Measurements from ENCODE around the gene CHCHD6.

The CHCHD6 gene

DNA sequence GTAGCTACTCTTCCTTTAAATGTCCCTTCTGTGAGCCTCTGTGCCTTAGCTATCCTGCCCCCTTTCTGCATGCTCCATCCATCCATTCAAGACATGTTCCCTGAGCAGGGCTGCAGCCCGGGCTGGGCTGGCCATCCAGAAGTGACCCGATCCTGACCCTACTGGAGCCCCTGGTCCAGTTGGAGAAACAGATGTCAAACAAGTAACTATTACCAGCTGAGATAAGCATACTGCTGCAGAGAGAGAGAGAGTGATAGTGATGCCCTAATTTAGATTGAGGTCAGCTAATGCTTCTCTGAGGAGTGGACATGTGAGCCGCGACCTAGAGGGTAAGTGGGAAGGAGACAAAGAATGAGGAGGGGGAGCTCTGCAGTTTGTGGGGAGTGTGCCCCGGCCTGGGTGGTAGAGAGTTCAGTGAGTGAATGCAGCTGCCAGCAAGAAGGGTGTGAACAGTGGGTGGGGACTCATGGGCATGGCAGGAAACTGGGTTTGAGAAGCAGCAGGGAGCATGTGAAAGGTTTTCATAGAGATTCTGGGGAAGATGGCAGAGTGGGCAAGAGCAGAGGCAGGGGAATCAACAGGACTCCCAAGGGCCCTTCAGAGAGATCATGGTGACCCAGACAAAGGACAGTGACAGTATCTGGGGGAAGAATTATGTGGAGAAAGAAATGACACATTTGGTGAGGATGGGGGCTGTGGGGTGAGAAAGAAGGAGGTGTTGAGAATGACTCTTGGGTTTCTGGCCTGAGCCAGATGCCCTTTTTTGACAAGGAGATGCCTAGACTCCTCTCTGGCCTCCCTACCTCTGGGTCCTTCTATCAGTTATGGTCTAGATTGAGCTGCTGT is 44.9 kb downstream of the CHCHD6 start:
- H3K27me3 ChIP-seq = no peaks in the 10 kb centered on the region
- TF ChIP-seq, protein P1, sequence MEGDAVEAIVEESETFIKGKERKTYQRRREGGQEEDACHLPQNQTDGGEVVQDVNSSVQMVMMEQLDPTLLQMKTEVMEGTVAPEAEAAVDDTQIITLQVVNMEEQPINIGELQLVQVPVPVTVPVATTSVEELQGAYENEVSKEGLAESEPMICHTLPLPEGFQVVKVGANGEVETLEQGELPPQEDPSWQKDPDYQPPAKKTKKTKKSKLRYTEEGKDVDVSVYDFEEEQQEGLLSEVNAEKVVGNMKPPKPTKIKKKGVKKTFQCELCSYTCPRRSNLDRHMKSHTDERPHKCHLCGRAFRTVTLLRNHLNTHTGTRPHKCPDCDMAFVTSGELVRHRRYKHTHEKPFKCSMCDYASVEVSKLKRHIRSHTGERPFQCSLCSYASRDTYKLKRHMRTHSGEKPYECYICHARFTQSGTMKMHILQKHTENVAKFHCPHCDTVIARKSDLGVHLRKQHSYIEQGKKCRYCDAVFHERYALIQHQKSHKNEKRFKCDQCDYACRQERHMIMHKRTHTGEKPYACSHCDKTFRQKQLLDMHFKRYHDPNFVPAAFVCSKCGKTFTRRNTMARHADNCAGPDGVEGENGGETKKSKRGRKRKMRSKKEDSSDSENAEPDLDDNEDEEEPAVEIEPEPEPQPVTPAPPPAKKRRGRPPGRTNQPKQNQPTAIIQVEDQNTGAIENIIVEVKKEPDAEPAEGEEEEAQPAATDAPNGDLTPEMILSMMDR (IDR thresholded peaks at IDR 0.05) = no peak
- H3K9me3 ChIP-seq = no peaks in the 10 kb centered on the region
- peaks cover 0 to 22% (median 16%) of the 10 kb centered on the region in 4 donors for H3K4me1 ChIP-seq
- DNase-seq = no peak
- no peak overlapping the region for H3K4me3 ChIP-seq
- no peaks in the 10 kb centered on the region for H3K36me3 ChIP-seq
- intact Hi-C loops (cut with DNase I; ENCODE audit: low total_unique reads) = no loop called here
- H3K27ac ChIP-seq = no peak overlapping the region

DNA sequence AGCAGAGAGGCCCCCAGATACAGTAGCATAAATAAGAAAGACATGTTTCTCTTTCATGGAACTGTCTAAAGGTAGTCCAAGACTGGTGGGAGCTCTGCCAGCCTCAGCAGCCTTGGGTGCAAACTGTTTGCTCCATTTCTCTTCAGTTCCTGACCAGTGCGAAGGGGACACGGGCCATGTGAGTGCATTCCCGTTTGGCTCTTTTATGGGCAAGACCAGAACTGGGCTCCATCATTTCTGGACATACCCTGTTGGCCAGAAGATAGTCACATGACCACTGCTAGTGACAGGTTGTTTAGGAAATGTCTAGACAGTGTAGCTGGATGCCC is 45.5 kb downstream of the CHCHD6 start:
- no peak overlapping the region for H3K4me3 ChIP-seq
- TF ChIP-seq, protein P1 (IDR thresholded peaks at IDR 0.05) = no peak
- H3K4me1 ChIP-seq = peaks cover 0 to 22% (median 16%) of the 10 kb centered on the region in 4 donors
- H3K36me3 ChIP-seq = no peaks in the 10 kb centered on the region
- intact Hi-C loops (cut with DNase I; ENCODE audit: low total_unique reads) = no loop called here
- H3K27me3 ChIP-seq = no peaks in the 10 kb centered on the region
- DNase-seq = no peak
- no peaks in the 10 kb centered on the region for H3K9me3 ChIP-seq
- H3K27ac ChIP-seq = no peak overlapping the region

DNA sequence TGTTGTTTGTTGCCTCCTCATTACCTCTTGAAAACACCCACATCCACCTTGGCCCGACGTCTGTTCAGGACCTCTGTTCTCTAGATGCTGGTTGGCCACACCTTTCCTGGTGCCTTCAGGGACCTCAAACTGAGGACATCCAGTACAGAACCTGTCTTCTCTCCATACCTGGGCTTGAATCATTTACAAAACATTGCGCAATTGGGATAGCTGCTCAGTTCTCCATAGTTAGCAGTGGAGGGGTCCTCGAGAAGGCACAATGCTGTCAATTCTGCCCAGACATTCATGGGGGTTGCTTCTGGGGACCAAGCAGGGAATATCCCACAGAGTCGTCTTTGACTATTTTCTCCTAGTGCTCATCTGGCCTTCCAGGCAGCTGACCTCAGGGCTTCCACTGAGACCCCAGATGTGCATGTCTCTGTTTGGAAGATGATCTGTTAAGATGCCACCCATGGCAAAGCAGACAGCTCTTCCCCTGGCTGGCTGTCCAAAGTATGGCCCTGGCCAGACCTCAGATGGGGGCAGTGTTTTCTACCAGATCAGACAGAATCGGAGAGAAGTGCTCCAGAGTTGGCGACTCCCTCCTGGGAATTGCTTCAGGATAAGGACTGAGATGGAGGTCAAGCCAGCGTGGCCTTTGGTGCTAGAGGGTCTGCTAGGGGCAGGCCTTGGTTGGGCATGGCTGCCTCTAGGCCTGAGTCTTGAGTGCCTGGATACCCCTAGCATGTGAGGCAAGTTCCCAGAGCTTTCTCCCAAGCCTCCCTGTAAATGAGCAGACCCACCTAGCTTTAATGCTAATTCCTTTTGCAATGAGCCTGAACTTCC is 46.1 kb downstream of the CHCHD6 start:
- H3K4me1 ChIP-seq = peaks cover 0 to 21% (median 16%) of the 10 kb centered on the region in 4 donors
- H3K27ac ChIP-seq = no peak overlapping the region
- DNase-seq = no peak
- H3K36me3 ChIP-seq = no peaks in the 10 kb centered on the region
- TF ChIP-seq, protein P1 (IDR thresholded peaks at IDR 0.05) = no peak
- H3K27me3 ChIP-seq = no peaks in the 10 kb centered on the region
- intact Hi-C loops (cut with DNase I; ENCODE audit: low total_unique reads) = loop anchor here (10.0 kb wide), 3 partner anchors 235 to 795 kb away; partner anchors contain the start of gene PLXNA1
- H3K9me3 ChIP-seq = no peaks in the 10 kb centered on the region
- no peak overlapping the region for H3K4me3 ChIP-seq

DNA sequence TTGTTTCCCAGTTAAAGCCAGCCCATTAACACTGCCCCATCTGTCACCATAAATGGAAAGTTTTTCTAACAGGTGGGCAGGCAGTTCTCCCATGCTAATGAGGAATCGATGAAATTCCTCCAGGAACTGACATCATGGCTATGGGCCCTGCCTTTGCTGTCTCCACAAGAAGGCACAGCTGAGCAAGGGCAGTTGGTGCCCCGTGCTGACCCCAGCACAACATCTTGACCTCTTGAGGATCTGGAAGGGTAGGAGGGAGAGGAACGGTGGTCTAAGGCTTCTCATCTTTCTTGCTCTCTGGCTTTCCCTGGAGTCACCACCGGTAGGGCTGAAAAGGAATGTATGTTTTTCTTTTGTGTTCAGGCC is 46.7 kb downstream of the CHCHD6 start:
- no peak for DNase-seq
- Histone ChIP-seq H3K36me3 (no peaks in the 10 kb centered on the region), H3K4me1 (peaks cover 0 to 15% (median 11%) of the 10 kb centered on the region in 4 donors), H3K9me3 (no peaks in the 10 kb centered on the region), H3K4me3 (no peak overlapping the region), H3K27ac (no peak overlapping the region), H3K27me3 (no peaks in the 10 kb centered on the region)
- intact Hi-C loops (cut with DNase I; ENCODE audit: low total_unique reads) = loop anchor here (10.0 kb wide), 3 partner anchors 234 to 794 kb away; partner anchors contain the start of gene PLXNA1
- TF ChIP-seq, protein P1 (IDR thresholded peaks at IDR 0.05) = no peak

DNA sequence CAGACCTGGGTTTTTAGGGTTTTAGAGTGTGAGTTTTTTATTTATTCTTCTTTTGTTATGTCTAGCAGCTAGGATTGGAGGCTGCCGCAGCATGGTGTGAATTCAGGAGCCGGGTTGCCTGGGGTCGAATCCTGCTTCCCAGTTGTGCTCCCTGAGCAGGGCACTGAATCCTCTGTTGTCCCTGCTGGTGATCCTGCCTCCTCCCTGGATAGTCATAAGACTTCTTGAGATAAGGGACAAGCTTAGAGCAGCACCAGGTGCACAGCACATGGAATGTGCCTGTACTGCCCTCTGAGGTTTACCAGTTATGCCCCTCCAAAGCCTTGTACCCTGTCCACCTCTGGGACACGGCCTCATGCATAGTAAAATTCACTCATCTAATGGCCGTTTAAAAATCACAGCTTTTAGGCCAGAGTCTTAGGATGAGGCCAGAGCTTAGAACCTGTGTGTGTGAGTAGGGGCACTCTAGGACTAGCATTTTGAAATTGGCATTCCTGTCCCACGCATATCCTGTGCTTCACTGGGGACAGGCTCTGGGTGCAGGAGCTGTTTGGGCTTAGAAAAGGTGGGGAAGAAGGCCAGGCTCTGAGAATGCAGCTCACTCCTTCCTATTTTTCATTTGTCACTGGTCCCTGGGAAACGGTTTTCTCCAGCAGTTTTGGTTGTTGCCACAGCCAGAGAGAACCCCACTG is 47.7 kb downstream of the CHCHD6 start:
- Histone ChIP-seq H3K27ac (no peak overlapping the region), H3K4me1 (peaks cover 0 to 5% (median 2%) of the 10 kb centered on the region in 4 donors)
- intact Hi-C loops (cut with DNase I; ENCODE audit: low total_unique reads) = loop anchor here (10.0 kb wide), 3 partner anchors 233 to 793 kb away; partner anchors contain the start of gene PLXNA1

More for the DNA sequence above, 47.7 kb downstream of the CHCHD6 start:
- no peaks in the 10 kb centered on the region for H3K27me3 ChIP-seq
- no peaks in the 10 kb centered on the region for H3K36me3 ChIP-seq
- DNase-seq = no peak
- no peaks in the 10 kb centered on the region for H3K9me3 ChIP-seq
- no peak overlapping the region for H3K4me3 ChIP-seq
- TF ChIP-seq, protein P1 (IDR thresholded peaks at IDR 0.05) = no peak
